Right cardiac atrium (tissue), 5 donors: Measurements from ENCODE around the gene EFCAB14. TPM values are rescaled to one million over a fixed set of nuclear protein-coding genes. Genes with fewer than 3 reads are reported as not detected.
A peak's percentile ranks its signal among the peaks of the same experiment; 100 is the strongest.

ENCODE experiments used
- ATAC-seq, 2 donors: fragments of 200-7000 bp; cut with Tn5 transposase; one replicate each; pipeline versions ENCODE4 v1.8.0 to v1.9.1; 2020; ENCODE audit warnings: moderate library complexity in 2 of 2, mild to moderate bottlenecking in 1 of 2
- DNase-seq, 3 donors: peaks; one replicate each; pipeline ENCODE4 v3.0.0-alpha.2; 2020
- H3K27ac ChIP-seq: one replicate; pipeline ENCODE4 v1.5.1; 2013; ENCODE audit warnings: mild to moderate bottlenecking, low read length, control low read depth, moderate library complexity
- H3K27me3 ChIP-seq: one replicate; pipeline ENCODE4 v1.6.1; 2013; ENCODE audit not compliant: control insufficient read depth, insufficient read depth
- H3K4me1 ChIP-seq: one replicate; pipeline ENCODE4 v1.6.1; 2013; ENCODE audit warnings: low read length; ENCODE audit not compliant: control insufficient read depth, insufficient read depth
- H3K4me3 ChIP-seq: one replicate; pipeline ENCODE4 v1.5.1; 2013; ENCODE audit warnings: low read length, control low read depth
- H3K9me3 ChIP-seq: one replicate; pipeline ENCODE4 v1.6.1; 2013; ENCODE audit warnings: low read length; ENCODE audit not compliant: control insufficient read depth
- WGBS: extraction: QIAGEN DNeasy Blood & Tissue Kit; methylation state at CpG from one replicate; pipeline ENCODE4 v1.1.7; 2013; 5-methylcytosine and 5-hydroxymethylcytosine counted together
- intact Hi-C, 4 donors: fragments of 100-400 bp; cut with DNase I; formaldehyde crosslinking; loops; one replicate each; pipeline versions ENCODE4 v1.11.0 to v1.14.0; 2022 to 2023
- polyA plus RNA-seq: library from polyadenylated mRNA; stranded (reverse); fragments of 200-250 nt; gene quantifications from one replicate; pipeline ENCODE4 v1.2.3, GENCODE V29; 2013
- total RNA-seq, 4 donors: library from RNA; stranded (reverse); fragmentation: NEBNext Ultra II Directional; extraction: Animal tissue kit (Norgen Biotek cat#: 25700); gene quantifications; one replicate each; pipeline ENCODE4 v1.2.1, GENCODE V29; 2021
- donor health status: healthy with polysubstance abuse.
- donor health status: DM: no; HTN: yes; CAD: no.
- donor health status: DM: no; HTN: no; CAD: no.
- donor health status: DM: no; HTN: yes; CAD: no; lungs with severe emphysema.
- donor health status: DM: yes; HTN: yes; CAD: no.

Gene EFCAB14
- total and polyA plus RNA-seq, 5 donors = 21.3 to 78.3 (median 73.0) TPM

DNA sequence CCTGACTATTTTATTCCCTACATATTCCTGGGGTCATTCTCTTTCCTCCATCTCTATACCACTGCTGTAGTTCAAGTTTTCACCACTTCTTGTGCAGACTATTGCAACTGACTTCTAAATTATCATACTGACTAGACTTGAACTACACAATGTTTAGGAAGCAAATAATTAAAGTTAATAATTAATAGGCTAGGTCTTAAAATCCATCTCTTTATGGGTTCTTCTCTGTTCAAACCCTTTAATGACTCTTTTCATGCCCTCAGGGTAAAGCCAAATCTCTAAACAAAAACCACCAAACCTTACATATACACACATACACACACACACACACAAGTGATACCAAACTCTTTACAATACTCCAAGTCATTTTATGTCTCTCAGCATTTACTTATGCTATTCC lies 80.0 kb downstream of the EFCAB14 start:
- no peaks in the 10 kb centered on the region for H3K9me3 ChIP-seq
- H3K4me1 ChIP-seq = peaks cover 7% of the 10 kb centered on the region
- no peak overlapping the region for H3K4me3 ChIP-seq
- no peaks in the 10 kb centered on the region for H3K27me3 ChIP-seq
- DNase-seq (no peak), ATAC-seq (no peak)
- no peak overlapping the region for H3K27ac ChIP-seq
- intact Hi-C loops = no loop called here

DNA sequence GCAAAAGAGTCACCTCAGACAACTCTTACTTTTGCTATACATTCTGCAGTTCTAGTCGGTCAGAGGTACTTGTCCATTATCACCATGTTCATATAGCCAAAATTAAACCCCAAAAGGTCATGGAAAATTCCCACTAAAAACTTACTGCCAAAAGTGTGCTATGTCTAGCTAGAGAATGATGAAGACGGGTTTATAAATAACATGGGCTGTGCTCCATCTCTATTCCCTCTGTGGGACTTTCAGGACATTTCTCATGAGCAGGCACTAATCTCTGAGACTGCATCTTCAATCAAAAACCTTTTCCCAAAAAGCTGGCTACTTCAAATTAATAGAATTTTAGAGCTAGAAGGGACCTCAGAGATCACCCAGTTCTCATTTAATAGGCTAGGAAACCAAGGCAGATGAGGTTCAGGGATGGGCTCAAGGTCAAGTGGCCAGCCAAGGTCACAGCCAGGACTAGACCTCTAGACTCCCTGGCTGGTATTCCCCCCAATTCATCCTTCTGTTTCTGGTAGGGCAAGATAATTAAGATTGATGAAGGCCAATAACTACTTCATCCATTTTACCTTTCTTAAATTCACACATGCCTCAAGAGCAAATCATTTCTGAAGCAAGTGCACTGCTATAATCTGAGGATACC lies 81.3 kb downstream of the EFCAB14 start:
- H3K9me3 ChIP-seq = no peaks in the 10 kb centered on the region
- WGBS = 18% methylated on average over 2 of the region's 2 CpGs
- peak; percentile 67 to 72 for ATAC-seq
- peak overlapping the region; percentile 97 for H3K27ac ChIP-seq
- no peaks in the 10 kb centered on the region for H3K27me3 ChIP-seq
- DNase-seq = no peak
- peaks cover 5% of the 10 kb centered on the region for H3K4me1 ChIP-seq
- H3K4me3 ChIP-seq = no peak overlapping the region
- intact Hi-C loops = no loop called here

DNA sequence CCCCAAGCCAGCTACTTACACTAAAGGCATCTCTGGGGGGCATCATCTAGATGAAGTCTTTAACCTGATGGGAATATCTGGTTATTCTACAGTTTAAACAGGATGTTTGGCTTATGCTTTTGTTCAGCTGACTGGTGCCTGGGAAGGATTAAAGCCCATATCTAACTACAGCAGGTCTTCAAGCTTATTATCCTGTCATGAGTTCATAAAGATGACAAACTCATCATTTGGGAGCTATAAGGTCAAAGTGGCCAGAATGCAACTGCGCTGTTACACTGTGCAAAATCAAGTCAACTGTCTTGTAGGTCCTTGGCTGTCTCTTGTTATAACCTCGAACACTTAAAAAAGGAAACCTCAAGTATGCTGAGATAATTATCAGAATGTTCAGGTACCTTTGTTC lies 83.7 kb downstream of the EFCAB14 start:
- peaks cover 4% of the 10 kb centered on the region for H3K4me1 ChIP-seq
- ATAC-seq = no peak
- no peak for DNase-seq
- no peak overlapping the region for H3K27ac ChIP-seq
- H3K9me3 ChIP-seq = no peaks in the 10 kb centered on the region
- no peak overlapping the region for H3K4me3 ChIP-seq
- 96% methylated on average over 2 of the region's 2 CpGs for WGBS
- H3K27me3 ChIP-seq = no peaks in the 10 kb centered on the region
- intact Hi-C loops = no loop called here

DNA sequence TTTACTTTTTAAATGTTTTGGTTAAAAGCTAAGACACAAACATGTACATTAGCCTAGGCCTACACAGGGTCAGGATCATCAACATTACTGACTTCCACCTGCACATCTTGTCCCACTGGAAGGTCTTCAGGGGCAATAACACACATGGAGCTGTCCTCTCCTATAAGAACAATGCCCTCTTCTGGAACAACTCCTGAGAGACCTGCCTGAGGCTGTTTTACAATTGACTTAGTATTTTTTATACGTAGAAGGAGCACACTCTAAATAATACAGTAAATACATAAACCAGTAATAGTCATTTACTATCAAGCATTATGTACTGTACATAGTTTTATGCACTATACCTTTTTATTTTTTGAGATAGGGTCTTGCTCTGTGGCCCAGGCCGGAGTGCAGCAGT lies 88.2 kb downstream of the EFCAB14 start:
- Histone ChIP-seq H3K9me3 (no peaks in the 10 kb centered on the region), H3K4me1 (no peaks in the 10 kb centered on the region), H3K4me3 (no peak overlapping the region), H3K27ac (no peak overlapping the region), H3K27me3 (no peaks in the 10 kb centered on the region)
- no peak for ATAC-seq
- 83% methylated on average over 2 of the region's 2 CpGs for WGBS
- intact Hi-C loops = no loop called here
- no peak for DNase-seq

Other genes starting within 250 kb of the EFCAB14 start
- not detected for gene DMBX1, start 229.3 kb downstream of the EFCAB14 start, total RNA-seq
- gene DMBX1, start 229.3 kb downstream of the EFCAB14 start, polyA plus RNA-seq = not detected
- not detected for gene KNCN, start 167.5 kb downstream of the EFCAB14 start, total RNA-seq
- not detected for gene KNCN, start 167.5 kb downstream of the EFCAB14 start, polyA plus RNA-seq
- gene MKNK1, start 114.8 kb downstream of the EFCAB14 start, total RNA-seq = 10 to 100 TPM; 40.2 to 46.9 (median 43.4) TPM
- 27.8 TPM for gene MKNK1, start 114.8 kb downstream of the EFCAB14 start, polyA plus RNA-seq
- 10 to 100 TPM; 14.1 to 20.9 (median 16.5) TPM for gene MOB3C, start 102.3 kb downstream of the EFCAB14 start, total RNA-seq
- gene MOB3C, start 102.3 kb downstream of the EFCAB14 start, polyA plus RNA-seq = 10.3 TPM
- 100 to 1,000 TPM; 144 to 181 (median 166) TPM for gene ATPAF1, start 50.8 kb downstream of the EFCAB14 start, total RNA-seq
- 218 TPM for gene ATPAF1, start 50.8 kb downstream of the EFCAB14 start, polyA plus RNA-seq
- not detected for gene TEX38, start 47.3 kb downstream of the EFCAB14 start, total RNA-seq
- 0.14 TPM for gene TEX38, start 47.3 kb downstream of the EFCAB14 start, polyA plus RNA-seq
- 1 to 10 TPM; 1.7 to 4.6 (median 2.2) TPM for gene CYP4B1, start 79.9 kb upstream of the EFCAB14 start, total RNA-seq
- 7.5 TPM for gene CYP4B1, start 79.9 kb upstream of the EFCAB14 start, polyA plus RNA-seq
- under 1 TPM in 1 of 4 donors, not detected in 3; 0.57 TPM for gene CYP4A11, start 222.4 kb upstream of the EFCAB14 start, total RNA-seq
- not detected for gene CYP4A11, start 222.4 kb upstream of the EFCAB14 start, polyA plus RNA-seq